ENCODE data around the gene RANBP3L.

GRCh38 chr5:36199620-36200019 is 102.1 kb downstream of the RANBP3L start:
- TF ChIP-seq, protein P1, sequence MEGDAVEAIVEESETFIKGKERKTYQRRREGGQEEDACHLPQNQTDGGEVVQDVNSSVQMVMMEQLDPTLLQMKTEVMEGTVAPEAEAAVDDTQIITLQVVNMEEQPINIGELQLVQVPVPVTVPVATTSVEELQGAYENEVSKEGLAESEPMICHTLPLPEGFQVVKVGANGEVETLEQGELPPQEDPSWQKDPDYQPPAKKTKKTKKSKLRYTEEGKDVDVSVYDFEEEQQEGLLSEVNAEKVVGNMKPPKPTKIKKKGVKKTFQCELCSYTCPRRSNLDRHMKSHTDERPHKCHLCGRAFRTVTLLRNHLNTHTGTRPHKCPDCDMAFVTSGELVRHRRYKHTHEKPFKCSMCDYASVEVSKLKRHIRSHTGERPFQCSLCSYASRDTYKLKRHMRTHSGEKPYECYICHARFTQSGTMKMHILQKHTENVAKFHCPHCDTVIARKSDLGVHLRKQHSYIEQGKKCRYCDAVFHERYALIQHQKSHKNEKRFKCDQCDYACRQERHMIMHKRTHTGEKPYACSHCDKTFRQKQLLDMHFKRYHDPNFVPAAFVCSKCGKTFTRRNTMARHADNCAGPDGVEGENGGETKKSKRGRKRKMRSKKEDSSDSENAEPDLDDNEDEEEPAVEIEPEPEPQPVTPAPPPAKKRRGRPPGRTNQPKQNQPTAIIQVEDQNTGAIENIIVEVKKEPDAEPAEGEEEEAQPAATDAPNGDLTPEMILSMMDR (IDR thresholded peaks at IDR 0.05): no peak
- TF ChIP-seq POLR2A (IDR thresholded peaks at IDR 0.05): no peak
